GM12874 (cell line): ENCODE data around the gene GCLC.

Experiments
- CTCF ChIP-seq: IDR thresholded peaks from 2 replicates; pipeline ENCODE4 v1.5.1; 2011; ENCODE audit warnings: low read depth, mild to moderate bottlenecking, control low read depth, low read length, moderate library complexity; ENCODE audit not compliant: insufficient read depth

The GCLC gene

GRCh38 chr6:53528107-53528506 lies 16.8 kb downstream of the GCLC start:
- TF ChIP-seq CTCF: no peak

- no peak for TF ChIP-seq CTCF
These were observed 17.6 kb downstream of the GCLC start for GRCh38 chr6:53527249-53527765.

GRCh38 chr6:53526000-53526399 lies 18.9 kb downstream of the GCLC start:
- no peak for TF ChIP-seq CTCF

- TF ChIP-seq CTCF: no peak
These were observed 20.5 kb downstream of the GCLC start for GRCh38 chr6:53524455-53524815.

- no peak for TF ChIP-seq CTCF
These were observed 21.1 kb downstream of the GCLC start for GRCh38 chr6:53523511-53524454.

GRCh38 chr6:53520320-53520928 lies 24.5 kb downstream of the GCLC start:
- TF ChIP-seq CTCF: no peak

- TF ChIP-seq CTCF: no peak
These were observed 26.0 kb downstream of the GCLC start for GRCh38 chr6:53518862-53519261.
